ENCODE data around the gene TSPEAR. TPM values are rescaled to one million over a fixed set of nuclear protein-coding genes. Genes with fewer than 3 reads are reported as not detected.

TSPEAR gene
- total and polyA plus RNA-seq, 9 of the 15 experiments (the other 6 are each of a cell fraction or from before 2014, with no cell fraction given): not detected

DNA sequence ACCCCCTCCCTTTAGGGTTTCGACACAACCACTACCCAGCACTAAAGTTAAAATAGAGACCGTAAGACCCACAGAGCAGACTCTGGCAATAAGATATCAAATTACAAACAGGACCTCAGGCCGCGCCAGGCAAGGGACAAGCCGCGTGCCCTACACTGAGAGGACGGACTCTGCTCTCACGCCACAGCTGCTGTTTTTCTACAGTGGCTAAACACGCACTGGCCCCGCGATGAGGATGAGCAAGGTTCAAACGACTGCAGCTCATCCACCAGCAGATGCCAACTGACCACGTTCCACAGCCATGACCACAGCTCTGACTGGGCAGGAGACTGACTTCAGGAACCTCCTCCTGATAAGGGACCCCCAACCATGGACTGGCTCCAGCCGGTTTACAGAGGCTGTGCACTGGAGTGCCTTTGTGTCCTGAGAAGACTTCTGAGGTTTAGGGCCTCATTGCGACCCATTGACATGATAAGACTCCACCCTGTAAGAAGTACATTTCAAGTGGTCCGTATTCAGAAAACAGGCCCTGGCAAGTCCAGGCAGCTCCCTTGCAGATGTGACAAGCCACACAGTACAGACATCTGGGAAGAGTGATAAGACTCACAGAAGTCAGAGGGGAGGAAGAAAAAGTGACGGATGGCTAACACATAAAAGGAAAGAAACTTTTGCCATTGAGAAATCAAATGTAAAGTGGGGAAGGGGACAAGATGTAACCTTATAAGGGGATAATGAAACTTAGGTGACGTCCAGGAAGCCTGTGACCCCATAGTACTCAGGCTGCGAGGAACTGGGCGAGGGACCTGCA is 117.6 kb downstream of the TSPEAR start (continued):
- TF ChIP-seq, protein P1, sequence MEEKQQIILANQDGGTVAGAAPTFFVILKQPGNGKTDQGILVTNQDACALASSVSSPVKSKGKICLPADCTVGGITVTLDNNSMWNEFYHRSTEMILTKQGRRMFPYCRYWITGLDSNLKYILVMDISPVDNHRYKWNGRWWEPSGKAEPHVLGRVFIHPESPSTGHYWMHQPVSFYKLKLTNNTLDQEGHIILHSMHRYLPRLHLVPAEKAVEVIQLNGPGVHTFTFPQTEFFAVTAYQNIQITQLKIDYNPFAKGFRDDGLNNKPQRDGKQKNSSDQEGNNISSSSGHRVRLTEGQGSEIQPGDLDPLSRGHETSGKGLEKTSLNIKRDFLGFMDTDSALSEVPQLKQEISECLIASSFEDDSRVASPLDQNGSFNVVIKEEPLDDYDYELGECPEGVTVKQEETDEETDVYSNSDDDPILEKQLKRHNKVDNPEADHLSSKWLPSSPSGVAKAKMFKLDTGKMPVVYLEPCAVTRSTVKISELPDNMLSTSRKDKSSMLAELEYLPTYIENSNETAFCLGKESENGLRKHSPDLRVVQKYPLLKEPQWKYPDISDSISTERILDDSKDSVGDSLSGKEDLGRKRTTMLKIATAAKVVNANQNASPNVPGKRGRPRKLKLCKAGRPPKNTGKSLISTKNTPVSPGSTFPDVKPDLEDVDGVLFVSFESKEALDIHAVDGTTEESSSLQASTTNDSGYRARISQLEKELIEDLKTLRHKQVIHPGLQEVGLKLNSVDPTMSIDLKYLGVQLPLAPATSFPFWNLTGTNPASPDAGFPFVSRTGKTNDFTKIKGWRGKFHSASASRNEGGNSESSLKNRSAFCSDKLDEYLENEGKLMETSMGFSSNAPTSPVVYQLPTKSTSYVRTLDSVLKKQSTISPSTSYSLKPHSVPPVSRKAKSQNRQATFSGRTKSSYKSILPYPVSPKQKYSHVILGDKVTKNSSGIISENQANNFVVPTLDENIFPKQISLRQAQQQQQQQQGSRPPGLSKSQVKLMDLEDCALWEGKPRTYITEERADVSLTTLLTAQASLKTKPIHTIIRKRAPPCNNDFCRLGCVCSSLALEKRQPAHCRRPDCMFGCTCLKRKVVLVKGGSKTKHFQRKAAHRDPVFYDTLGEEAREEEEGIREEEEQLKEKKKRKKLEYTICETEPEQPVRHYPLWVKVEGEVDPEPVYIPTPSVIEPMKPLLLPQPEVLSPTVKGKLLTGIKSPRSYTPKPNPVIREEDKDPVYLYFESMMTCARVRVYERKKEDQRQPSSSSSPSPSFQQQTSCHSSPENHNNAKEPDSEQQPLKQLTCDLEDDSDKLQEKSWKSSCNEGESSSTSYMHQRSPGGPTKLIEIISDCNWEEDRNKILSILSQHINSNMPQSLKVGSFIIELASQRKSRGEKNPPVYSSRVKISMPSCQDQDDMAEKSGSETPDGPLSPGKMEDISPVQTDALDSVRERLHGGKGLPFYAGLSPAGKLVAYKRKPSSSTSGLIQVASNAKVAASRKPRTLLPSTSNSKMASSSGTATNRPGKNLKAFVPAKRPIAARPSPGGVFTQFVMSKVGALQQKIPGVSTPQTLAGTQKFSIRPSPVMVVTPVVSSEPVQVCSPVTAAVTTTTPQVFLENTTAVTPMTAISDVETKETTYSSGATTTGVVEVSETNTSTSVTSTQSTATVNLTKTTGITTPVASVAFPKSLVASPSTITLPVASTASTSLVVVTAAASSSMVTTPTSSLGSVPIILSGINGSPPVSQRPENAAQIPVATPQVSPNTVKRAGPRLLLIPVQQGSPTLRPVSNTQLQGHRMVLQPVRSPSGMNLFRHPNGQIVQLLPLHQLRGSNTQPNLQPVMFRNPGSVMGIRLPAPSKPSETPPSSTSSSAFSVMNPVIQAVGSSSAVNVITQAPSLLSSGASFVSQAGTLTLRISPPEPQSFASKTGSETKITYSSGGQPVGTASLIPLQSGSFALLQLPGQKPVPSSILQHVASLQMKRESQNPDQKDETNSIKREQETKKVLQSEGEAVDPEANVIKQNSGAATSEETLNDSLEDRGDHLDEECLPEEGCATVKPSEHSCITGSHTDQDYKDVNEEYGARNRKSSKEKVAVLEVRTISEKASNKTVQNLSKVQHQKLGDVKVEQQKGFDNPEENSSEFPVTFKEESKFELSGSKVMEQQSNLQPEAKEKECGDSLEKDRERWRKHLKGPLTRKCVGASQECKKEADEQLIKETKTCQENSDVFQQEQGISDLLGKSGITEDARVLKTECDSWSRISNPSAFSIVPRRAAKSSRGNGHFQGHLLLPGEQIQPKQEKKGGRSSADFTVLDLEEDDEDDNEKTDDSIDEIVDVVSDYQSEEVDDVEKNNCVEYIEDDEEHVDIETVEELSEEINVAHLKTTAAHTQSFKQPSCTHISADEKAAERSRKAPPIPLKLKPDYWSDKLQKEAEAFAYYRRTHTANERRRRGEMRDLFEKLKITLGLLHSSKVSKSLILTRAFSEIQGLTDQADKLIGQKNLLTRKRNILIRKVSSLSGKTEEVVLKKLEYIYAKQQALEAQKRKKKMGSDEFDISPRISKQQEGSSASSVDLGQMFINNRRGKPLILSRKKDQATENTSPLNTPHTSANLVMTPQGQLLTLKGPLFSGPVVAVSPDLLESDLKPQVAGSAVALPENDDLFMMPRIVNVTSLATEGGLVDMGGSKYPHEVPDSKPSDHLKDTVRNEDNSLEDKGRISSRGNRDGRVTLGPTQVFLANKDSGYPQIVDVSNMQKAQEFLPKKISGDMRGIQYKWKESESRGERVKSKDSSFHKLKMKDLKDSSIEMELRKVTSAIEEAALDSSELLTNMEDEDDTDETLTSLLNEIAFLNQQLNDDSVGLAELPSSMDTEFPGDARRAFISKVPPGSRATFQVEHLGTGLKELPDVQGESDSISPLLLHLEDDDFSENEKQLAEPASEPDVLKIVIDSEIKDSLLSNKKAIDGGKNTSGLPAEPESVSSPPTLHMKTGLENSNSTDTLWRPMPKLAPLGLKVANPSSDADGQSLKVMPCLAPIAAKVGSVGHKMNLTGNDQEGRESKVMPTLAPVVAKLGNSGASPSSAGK (IDR thresholded peaks at IDR 0.05): peak; percentile 93
- TF ChIP-seq, protein P2, sequence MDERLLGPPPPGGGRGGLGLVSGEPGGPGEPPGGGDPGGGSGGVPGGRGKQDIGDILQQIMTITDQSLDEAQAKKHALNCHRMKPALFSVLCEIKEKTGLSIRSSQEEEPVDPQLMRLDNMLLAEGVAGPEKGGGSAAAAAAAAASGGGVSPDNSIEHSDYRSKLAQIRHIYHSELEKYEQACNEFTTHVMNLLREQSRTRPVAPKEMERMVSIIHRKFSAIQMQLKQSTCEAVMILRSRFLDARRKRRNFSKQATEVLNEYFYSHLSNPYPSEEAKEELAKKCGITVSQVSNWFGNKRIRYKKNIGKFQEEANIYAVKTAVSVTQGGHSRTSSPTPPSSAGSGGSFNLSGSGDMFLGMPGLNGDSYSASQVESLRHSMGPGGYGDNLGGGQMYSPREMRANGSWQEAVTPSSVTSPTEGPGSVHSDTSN (CRISPR knock-in tag; IDR thresholded peaks at IDR 0.05; ENCODE audit: low read depth): no peak; the same call in 1 of the 2 replicates
- TF ChIP-seq, protein P2 (tag; conservative IDR thresholded peaks at IDR 0.05; ENCODE audit: low read depth): peak; percentile 94
- TF ChIP-seq ZNF583 (CRISPR knock-in tag; IDR thresholded peaks at IDR 0.05): 0 out of 2 replicates have a peak, but pooled peaks have one; percentile 62
- TF ChIP-seq, protein P3, sequence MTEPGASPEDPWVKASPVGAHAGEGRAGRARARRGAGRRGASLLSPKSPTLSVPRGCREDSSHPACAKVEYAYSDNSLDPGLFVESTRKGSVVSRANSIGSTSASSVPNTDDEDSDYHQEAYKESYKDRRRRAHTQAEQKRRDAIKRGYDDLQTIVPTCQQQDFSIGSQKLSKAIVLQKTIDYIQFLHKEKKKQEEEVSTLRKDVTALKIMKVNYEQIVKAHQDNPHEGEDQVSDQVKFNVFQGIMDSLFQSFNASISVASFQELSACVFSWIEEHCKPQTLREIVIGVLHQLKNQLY (CRISPR knock-in tag; conservative IDR thresholded peaks at IDR 0.05): no peak
- no peak for TF ChIP-seq RB1 (IDR thresholded peaks at IDR 0.05; ENCODE audit: low read depth)
- peak; percentile 97 for TF ChIP-seq TCF3 (CRISPR knock-in tag; IDR thresholded peaks at IDR 0.05)
- TF ChIP-seq ETV5 (CRISPR knock-in tag; IDR thresholded peaks at IDR 0.05; ENCODE audit: low read depth): 0 out of 2 replicates have a peak, but pooled peaks have one; percentile 23
- TF ChIP-seq, protein P4, sequence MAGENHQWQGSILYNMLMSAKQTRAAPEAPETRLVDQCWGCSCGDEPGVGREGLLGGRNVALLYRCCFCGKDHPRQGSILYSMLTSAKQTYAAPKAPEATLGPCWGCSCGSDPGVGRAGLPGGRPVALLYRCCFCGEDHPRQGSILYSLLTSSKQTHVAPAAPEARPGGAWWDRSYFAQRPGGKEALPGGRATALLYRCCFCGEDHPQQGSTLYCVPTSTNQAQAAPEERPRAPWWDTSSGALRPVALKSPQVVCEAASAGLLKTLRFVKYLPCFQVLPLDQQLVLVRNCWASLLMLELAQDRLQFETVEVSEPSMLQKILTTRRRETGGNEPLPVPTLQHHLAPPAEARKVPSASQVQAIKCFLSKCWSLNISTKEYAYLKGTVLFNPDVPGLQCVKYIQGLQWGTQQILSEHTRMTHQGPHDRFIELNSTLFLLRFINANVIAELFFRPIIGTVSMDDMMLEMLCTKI (IDR thresholded peaks at IDR 0.05; ENCODE audit: partially characterized antibody): no peak
- no peak for TF ChIP-seq MAFF (IDR thresholded peaks at IDR 0.05; ENCODE audit: low read length)
